HG03342 (cell line): Measurements from ENCODE around the gene KIAA1217.
"Not testable (repeated sequence)": the region's sequence is repeated elsewhere in the genome, so short reads cannot be mapped to it uniquely, and the experiment has no call there.

Experiments
- ATAC-seq: cut with Tn5 transposase; IDR thresholded peaks from one replicate; pipeline ENCODE4 v1.9.1; 2021; ENCODE audit warnings: mild to moderate bottlenecking, moderate library complexity; ENCODE audit not compliant: unreplicated experiment

KIAA1217 gene

GRCh38 chr10:24462889-24463552 is 254.1 kb downstream of the KIAA1217 start:
- ATAC-seq = no peak

DNA sequence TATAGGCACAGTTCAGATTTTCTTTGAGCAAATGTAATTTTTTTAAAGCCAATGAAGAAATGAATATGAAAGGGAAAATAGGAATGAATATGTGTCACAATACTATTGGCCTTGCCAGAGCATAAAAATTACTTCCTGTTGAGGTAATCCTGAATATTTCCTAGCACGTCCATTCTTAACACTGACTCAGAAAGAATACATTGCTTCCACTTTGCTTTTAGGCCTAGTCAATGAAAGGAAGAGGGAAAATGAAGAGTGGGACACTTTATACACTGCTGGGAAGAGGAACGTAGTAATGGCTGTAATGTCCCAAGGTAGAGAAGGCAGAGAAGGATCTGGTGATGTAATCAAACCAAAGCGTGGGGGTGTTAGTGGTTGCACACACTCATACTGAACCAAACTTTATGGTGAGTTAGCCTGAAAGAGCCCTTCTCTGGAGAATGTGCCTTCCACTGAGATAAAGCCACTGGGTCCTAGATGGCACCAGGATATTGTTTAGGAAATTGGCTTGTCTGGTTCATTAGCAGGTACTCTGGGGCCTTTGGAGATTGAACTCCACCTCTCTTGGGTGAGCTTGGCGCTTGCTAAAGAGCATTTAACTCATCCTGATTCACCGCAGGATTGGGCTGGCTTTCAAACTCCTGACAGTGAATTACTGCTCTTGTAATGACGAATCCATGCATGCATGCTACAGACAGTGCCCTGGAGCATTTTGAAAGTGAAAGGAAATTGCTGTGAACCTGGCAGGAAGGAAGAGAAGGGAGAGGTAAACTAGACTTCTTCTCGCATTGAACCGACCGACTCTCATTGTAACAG is 254.9 kb downstream of the KIAA1217 start:
- ATAC-seq = peak; percentile 70

DNA sequence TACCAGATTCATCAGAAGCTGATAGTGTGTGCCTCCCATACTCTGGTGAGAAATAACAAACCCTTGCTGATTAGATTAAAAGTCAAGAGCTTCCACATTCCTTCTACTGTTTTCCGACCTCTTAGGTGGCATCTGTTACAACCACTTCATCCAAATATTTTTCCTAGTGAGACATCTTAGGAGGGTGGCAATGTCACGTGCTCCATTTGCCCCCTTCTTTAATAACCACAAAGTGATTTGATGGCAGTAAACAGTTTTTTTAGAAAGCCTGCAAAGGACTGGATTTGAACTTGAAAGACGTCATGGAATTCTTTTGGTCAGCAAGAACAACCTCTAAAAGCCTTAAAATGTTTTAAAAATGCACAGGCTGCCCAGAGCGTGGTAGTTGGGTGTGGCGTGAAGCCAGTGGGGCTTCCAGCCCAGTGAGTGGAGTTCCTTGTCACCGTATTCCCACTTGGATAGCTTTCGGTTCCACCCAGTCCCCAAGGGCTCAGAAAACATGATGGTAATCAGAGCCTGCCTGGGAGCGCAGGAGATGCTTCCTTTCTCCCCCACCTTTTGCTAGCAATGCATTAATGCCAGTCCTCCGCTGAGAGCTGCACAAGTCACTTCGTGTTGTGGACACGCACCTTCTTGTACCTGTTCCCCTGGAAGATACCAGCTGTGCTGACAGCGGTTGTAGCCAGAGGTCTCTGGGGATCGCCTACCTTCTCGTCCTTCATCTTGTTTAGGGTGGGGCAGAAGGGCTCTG is 256.4 kb downstream of the KIAA1217 start:
- ATAC-seq = no peak

DNA sequence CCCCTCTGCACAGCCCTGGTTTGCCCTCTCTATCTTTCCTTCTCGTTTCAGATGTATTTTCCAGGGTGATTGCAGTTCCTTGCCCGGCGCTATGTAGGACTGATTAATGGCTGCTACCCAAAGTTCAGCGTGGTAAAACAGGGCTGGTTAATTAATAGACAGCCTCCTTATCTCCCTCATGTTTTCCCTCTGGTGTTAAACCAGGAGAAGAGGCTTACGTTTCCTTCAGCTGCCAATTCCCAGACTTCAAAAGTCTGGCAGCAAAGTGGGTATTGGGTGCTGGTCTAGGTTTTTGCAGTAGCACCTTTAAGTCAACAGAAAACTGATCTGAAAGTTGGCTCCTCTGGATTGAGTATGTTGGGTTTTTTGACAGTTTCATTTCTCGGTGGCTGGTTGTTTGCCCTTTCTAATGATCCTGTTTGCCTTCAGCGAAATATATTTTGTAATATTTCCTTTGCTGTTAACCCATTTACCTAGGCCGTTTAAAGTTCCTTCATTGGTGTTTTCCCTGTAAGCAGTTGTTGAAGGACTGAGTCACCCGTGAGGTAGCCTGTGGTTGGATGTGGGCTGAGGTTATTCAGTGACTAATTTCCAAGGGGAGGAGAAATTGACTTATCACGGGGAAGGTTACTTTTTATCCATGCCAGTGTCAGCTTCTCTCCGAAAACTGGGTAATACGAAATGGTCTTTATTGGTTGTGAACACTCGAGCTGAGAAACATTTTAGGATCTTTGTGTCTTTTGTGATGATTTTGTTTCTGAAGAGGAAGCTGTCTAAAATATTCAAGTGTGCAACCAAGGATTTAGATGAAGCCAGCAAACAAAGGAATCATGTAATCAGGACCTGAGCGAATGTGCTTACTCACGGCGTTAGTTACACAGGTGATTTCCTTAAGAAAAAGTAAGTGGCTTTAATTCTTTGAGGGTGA is 257.2 kb downstream of the KIAA1217 start:
- ATAC-seq = peak; percentile 54

- no peak for ATAC-seq
These were observed 258.2 kb downstream of the KIAA1217 start for GRCh38 chr10:24467136-24467535.

GRCh38 chr10:24467605-24468004 is 258.7 kb downstream of the KIAA1217 start:
- no peak for ATAC-seq

- no peak for ATAC-seq
These were observed 259.4 kb downstream of the KIAA1217 start for GRCh38 chr10:24468281-24468751.

DNA sequence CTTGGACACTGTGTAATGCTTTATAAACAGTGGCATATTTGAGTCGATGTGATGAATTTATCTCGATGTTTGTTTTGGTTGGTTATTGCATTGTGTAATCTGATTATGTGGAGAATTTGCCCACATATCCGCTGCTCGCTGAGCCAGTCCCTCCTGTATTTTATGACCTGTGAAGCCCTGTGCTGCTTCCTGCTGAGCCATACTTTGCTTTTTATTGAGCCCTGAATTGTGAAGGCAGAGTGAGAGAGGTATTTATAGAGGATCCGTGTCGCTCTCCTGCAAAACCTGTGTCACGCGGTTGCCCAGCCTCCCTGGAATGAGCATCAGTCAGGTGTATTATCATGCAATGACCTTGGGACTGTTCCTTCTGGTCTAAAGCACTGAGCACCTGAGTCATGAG is 261.1 kb downstream of the KIAA1217 start:
- ATAC-seq = no peak

GRCh38 chr10:24475598-24475997 is 266.7 kb downstream of the KIAA1217 start:
- ATAC-seq = no peak

GRCh38 chr10:24476913-24477701 is 268.2 kb downstream of the KIAA1217 start:
- ATAC-seq = no peak

- no peak for ATAC-seq
These were observed 269.0 kb downstream of the KIAA1217 start for GRCh38 chr10:24477915-24478314.

- no peak for ATAC-seq
These were observed 270.9 kb downstream of the KIAA1217 start for GRCh38 chr10:24479806-24480205.

DNA sequence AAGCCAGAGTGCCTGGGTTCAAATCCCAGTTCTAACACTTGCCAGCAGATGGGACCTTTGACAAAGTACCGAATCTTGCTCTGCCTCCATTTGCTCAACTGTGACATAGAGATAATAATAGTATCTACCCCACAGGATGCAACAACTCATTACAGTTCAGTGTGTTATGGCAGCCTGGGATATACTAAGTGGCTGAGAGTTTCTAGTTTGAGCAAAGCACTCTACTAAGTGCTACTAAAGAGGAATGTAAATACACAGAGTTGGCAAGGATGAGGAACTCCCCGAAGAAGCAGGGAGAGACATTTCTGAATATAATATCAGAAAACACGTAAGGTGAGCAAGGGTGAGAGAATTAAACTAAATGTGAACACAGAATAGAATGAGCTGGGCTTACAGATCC is 271.5 kb downstream of the KIAA1217 start:
- no peak for ATAC-seq

GRCh38 chr10:24481241-24481640 is 272.3 kb downstream of the KIAA1217 start:
- ATAC-seq = no peak

- ATAC-seq = not testable (repeated sequence)
These were observed 273.8 kb downstream of the KIAA1217 start for GRCh38 chr10:24482713-24483112.

DNA sequence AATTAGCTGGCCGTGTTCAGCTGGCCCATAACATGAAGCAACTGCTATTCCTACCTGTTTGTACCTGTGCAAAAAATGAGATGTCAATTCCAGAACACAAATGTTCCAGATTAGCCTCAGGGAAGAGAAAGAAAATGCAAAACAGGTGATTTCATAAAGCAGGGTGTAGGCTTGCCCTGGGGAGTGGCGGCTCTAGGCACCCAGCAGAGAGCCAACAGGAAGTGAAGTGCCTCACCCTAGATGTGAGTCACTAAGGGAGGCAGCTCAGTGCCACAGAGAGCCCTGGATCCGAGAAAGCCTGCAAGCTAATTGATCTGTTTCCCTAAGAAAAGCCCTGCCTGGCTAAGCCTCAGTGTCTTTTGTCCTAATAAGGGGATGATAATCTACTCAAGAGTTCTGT is 274.8 kb downstream of the KIAA1217 start:
- peak; percentile 78 for ATAC-seq

- no peak for ATAC-seq
These were observed 275.8 kb downstream of the KIAA1217 start for GRCh38 chr10:24484771-24485170.

GRCh38 chr10:24485304-24485703 is 276.4 kb downstream of the KIAA1217 start:
- ATAC-seq = no peak

- no peak for ATAC-seq
These were observed 279.7 kb downstream of the KIAA1217 start for GRCh38 chr10:24488631-24489030.

- ATAC-seq = no peak
These were observed 284.2 kb downstream of the KIAA1217 start for GRCh38 chr10:24493165-24493564.
